HG03159 (cell line): ENCODE data around the gene TEKTIP1.
"Not testable (repeated sequence)": the region's sequence is repeated elsewhere in the genome, so short reads cannot be mapped to it uniquely, and the experiment has no call there.

Source experiments
- ATAC-seq: cut with Tn5 transposase; IDR thresholded peaks from one replicate; pipeline ENCODE4 v1.9.1; 2021; ENCODE audit warnings: mild to moderate bottlenecking, moderate library complexity; ENCODE audit not compliant: unreplicated experiment

The TEKTIP1 gene

DNA sequence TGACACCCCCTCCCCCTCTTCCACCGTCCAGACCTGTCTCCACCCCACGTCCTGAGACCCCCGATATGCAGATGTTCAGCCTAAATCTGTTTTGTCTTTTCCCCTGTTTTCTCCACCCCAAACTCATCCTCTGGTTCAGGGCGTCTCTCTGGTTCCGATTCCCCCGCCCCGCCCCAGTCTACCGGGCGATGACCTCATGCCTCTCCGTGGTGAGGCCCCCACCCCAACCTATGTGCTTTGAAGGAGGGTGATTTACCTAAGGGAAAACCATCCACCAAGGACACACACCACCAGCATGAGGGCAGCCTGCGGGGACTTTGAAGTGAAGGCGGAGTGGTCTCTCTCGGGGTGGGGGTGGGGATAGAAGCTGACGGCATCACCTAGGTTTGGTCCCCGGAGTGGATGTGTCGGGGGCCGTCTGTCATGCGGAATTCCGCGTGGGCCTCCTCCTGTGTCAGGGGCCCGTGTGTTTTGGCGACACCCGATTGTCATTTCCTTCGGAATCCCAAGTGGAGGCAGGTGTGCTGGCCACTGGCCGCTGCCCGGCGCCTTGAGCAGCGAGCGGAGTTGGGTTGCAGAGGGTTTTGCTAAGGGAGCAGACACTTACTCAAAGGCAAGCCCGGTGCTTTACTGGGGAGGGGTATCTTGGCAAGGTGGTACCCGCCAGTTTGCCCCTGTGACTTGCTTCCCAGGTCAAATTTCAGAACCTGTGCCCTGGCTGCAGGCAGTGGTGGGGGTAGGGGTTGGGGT is 31.4 kb upstream of the TEKTIP1 start:
- ATAC-seq, result no peak

DNA sequence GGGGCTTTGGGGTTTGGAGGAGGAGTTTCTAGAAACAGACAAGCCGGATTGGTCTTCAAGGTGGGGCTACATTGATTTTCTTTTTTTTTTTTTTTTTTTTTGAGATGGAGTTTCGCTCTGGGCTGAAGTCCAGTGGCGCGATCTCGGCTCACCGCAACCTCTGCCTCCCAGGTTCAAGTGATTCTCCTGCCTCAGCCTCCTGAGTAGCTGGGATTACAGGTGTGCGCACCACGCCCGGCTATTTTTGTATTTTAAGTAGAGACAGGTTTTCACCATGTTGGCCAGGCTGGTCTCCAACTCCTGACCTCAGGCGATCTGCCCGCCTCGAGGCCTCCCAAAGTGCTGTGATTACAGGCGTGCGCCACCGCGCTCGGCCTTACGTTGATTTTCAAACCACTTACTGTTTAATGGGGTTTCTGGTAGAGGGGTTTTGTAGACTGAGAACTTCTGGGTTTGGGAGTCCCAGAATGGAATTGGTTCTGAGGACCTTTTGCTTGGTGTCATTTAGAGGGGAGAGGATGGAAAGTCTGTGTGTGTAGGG is 30.8 kb upstream of the TEKTIP1 start:
- not testable (repeated sequence) for ATAC-seq

DNA sequence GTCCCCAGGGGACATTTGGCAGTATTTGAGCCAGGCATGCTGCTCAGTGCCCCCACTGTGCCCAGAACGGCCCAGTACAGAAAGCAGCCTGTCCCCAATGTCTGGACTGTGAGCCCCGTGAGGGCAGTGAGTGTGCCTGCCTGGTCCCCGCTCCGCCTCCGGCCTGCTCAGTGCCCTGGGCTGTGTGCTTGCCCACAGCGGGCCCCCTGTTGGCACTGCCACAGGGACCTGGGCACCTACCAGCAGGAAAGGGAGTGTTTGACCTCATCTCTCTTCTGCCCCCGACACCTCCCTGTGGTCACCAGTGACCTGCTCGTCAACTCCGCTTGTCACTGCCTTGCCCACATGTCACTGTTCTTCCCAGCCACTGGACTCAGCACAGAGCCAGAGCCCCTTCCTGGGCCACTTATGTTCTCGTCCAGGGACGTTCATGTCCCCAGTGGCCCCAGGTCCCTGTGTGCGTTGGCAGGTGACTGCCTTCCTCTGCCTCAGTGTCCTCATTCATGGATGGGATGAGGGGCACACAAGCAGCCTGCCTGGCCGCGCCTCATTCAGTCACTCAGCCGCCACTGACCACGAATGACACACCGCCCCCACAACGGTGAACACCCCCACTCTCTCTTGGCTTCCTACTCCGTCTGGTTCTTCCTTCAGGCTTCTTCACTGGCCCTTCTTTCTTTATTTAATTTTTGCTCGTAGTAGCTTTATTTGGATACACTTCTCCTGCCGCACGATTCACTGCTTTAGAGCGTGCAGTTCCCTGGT is 30.0 kb upstream of the TEKTIP1 start:
- ATAC-seq, result no peak

DNA sequence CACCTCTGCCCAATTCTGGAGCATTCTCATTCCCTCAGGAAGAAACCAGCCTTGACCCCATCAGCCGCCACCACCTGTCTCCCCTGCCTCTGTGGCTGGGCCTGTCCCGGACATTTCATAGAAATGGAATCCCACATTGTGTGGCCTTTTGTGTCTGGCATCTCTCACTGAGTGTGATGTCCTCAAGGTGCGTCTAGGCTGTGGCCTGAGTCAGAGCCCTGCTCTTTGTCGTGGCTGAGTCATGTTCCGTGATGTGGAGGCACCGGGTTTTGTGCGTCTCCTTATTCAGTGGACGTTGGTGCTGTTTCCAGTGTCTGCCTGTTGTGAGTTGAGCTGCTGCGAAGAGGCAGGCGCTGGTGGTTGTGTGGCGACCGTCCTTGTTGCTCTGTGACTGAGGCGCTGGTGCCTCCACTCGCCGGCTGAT is 29.4 kb upstream of the TEKTIP1 start:
- ATAC-seq, result no peak

DNA sequence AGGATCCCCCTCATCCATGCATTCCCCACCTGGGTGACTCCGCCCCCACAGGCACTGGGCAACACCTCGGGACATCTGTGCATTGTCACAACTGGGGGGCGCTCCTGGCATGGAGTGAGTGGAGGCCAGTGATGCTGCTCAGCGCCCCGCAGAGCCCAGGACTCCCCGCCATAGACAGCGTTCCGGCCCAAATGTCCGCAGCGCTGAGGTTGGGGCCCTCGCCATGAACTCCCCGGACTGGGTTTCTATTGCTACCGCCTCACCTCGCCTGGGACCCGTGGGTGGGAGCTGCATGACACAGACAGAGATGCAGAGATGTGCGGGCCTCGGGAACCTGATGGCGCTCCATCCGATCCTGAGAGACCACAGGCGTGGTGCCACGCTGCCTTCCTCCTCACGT is 28.2 kb upstream of the TEKTIP1 start:
- ATAC-seq, result no peak

DNA sequence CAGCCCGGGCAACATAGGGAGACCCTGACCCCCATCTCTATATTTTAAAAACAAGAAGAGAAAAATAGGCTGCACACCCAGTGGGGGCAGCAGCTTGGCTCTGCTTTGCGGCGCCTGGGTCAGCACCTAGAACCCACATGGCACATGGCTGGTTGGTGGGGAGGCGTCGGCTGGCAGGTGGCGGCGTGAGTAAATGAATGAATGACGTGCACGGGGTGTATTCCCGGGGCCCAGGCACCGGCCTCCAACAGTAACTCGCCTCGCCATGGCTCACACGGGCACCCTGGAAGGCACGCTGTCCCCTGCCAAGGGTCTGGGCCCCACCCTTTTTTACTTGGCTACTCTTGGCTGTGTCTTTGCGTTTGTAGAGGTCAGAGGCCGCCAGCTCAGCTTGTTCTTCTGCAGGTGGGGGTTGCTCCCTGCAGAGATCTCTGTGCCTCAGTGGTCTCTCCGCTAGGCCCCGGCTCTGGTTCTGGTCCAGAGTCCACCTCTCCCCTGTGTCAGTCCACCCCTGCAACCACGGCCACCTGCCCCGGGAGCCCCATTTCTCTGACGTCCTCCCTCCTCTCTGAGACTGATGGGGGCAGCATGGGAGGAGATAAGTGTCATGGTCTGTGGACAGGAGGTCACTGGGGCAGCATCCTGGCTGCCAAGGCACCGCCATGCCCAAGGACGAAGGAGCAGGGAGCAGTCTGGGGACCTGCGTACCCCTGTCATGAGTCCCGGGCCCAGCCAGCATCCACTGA is 27.3 kb upstream of the TEKTIP1 start:
- no peak for ATAC-seq

DNA sequence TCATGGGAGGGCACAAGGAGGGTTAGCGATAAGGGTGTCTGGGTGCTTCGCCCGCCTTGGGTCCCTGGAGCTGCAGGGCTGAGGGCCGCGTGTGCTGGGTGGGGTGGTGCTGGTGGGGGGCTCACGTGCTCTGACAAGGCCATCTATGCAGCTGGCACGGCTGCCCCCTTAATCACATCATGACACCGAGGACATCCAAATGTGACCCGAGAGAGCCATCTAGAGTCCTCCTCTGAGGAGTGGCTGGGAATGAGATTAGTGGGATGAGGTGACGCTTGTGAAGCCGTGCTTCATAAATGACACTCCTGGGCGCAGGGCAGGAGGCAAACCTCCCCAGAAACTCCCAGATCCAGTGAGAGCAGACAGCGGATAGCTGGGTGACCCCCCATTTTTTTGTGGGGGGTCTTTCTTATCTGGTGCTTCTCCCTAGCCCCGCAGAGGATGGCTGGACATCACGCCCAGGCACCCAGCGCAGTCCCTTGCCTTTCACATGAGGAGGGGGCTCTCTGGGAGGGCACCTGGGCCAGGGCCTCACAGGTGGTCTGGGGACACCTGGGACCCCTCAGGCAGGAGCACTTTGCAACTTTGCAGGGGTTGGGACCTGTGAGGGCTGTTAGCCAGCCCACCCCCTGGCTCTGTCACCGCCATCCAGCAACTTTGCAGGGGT is 26.3 kb upstream of the TEKTIP1 start:
- ATAC-seq, result no peak

DNA sequence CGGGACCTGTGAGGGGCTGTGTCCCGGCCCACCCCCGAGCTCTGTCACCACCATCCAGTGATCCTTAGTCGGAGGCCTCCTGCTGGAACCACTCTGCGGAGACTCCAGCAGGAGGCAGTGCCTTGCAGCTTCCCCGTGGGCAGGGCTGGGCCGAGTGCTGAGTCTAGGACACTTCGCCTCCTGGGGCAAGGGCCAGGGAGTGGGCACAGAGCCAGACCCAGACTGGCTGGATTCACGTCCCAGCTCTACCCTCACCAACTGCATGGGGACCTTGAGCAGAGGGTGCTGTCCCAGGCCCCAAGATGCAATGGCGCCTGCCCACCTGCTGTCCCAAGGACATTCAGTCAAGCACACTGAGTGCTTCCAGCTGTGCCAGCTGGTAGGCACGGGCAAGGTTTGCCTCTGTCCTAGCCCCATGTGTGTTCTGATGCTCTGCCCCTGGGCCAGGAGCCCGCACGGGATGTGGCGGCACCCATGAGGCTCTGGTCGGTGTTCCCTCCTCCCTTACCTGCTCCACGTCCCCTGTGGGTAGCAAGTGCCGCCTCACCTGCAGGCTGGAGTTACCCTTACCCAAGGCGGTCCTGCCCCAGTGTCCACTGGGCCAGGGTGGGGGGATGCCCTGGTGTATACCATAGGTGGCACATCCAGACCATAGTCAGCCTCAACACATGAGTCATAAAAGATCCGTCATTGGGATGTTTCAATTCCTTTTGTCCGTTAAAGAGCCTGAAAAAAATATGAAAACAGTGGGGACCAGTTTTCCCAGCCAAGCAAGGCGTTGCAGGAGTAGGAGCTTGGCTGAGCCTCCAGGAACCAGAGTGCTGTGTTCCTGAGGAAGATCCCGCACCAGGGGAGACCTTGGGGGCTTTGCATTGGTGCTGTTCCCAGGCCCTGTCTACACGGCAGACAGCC is 25.5 kb upstream of the TEKTIP1 start:
- ATAC-seq, result no peak

DNA sequence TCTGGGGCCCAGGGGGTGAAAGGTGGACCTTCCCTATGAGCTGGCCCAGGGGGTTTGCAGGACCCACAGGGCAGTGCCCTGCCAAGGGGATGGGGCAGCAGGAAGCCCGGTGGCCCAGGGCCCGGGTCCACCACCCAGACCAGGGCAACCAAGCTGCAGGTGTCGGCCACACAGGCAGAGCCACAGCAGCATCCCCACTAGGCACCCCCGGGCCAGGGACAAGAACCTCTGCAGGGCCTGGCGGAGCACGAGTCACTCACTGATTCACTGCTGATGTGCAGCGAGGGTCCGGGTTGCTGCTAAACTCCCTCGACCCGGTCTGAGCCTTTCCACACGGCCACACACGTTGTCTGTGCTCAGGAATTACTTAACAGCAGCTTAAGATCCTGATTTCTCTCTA is 24.0 kb upstream of the TEKTIP1 start:
- ATAC-seq, result no peak

DNA sequence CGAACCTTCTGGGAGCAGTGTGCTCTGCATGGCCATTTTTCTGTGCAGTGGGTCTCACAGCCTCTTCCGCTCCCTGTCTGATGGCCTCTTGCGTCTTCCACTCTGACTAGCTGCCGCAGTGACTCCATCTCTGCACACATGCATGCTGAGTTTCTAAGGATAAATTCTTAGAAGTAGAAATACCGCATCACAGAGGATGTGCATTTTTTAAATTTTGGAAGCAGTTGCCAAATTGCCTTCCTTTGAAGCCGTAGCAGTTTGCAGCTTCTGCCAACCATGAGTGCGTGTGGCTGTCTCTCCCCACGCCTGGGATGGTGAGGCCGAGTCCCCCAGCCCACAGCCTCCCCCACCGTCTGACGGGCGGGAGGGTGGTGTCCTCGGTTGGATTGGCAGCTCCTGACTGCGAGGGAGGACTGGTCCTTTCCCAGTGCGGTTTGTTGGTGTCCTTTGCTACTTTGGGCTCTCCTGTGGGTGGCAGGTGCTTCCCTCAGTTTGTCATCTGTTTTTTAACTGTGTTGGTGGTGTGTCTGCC is 23.0 kb upstream of the TEKTIP1 start:
- ATAC-seq, result no peak

DNA sequence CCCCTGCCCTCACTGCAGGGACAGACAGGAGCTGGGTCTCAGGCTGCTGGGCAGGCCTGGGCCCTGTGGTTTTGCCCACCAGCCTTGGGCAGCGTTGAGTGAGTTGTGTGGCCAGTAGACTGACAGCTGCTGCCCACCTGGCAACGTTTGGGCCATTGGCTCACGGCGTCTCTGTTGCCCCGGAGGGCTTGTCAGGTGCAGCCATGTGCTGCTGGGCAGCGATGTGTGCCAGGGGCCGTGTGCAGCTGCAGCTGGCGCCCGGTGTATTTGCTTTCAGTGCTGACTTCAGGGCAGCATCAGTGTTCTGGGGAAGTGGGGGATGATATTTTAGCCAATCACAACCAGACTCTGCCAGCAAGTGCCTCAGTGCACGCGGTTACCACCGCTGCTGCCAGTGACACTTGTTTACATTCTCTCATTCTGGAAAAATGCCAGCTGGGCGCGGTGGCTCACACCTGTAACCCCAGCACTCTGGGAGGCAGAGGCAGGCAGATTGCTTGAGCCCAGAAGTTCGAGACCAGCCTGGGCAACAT is 22.2 kb upstream of the TEKTIP1 start:
- no peak for ATAC-seq

DNA sequence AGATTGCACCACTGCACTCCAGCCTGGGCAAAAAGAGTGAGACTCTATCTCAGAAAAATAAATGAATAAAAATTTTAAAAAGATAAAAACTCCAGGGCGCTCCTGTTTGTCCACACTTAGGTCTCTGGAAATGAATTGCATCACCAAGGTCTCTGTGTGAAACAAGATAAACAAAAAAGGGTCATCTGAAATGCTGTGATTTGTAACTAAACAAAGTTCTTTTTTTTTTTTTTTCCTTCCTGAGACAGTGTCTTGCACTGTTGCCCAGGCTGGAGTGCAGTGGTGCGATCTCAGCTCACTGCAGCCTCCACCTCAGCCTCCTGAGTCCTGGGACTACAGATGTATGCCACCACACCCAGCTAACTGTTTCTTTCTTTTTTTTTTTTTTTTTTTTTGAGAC is 21.3 kb upstream of the TEKTIP1 start:
- no peak for ATAC-seq

DNA sequence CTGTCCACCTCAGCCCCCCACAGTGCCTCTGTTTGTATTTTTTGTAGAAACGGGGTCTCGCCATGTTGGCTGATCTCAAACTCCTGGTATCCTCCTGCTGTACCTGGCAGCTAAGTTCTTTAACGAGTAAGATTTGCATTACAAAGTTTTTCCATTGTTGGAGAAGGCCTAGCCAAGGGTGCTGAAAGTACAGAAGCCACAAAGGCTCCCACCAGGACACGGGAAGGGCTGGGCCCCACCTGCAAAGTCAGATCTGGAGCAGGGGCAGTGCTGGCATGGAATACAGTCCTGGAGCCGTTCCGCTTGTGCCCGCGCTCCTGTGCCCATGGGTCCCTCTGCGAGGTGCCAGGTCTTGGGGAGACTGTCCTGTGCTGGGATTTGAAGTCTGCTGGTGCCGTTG is 20.7 kb upstream of the TEKTIP1 start:
- no peak for ATAC-seq

DNA sequence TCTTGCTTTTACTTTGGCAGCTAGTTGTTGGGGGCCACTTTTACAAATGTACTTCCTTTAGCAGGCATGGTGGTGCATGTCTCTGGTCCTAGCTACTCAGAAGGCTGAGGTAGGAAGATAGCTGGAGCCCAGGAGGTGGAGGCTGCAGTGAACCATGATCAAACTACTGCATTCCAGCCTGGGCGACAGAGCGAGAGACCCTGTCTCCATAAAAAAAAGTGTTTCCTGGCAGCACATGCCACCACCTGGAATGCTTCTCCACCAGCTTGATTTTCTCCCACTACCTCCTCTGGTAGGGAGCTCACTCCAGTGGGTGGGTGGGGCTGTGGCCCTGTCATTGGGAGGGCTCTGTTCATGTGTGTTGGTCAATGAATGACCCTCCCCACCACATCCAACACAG is 20.3 kb upstream of the TEKTIP1 start:
- no peak for ATAC-seq

DNA sequence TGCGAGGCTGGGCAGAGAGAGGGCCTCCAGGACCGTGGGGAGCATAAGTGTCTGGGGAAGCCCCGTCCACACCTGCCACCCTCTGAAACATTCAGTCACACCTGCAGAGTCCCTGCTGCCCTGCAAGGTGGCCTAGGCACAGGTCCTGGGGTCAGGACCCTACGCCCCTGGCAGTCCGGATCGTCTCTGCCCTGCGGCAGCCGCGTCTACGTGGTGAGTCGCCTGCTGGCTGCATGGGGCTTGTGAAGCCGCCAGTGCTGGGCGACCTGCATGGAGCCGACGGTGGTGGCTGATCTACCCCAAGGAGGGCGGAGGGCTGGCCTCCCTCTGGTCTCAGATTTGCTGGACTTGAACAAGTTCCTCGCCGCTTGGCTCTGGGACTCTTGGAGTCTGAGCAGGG is 19.8 kb upstream of the TEKTIP1 start:
- ATAC-seq, result no peak

DNA sequence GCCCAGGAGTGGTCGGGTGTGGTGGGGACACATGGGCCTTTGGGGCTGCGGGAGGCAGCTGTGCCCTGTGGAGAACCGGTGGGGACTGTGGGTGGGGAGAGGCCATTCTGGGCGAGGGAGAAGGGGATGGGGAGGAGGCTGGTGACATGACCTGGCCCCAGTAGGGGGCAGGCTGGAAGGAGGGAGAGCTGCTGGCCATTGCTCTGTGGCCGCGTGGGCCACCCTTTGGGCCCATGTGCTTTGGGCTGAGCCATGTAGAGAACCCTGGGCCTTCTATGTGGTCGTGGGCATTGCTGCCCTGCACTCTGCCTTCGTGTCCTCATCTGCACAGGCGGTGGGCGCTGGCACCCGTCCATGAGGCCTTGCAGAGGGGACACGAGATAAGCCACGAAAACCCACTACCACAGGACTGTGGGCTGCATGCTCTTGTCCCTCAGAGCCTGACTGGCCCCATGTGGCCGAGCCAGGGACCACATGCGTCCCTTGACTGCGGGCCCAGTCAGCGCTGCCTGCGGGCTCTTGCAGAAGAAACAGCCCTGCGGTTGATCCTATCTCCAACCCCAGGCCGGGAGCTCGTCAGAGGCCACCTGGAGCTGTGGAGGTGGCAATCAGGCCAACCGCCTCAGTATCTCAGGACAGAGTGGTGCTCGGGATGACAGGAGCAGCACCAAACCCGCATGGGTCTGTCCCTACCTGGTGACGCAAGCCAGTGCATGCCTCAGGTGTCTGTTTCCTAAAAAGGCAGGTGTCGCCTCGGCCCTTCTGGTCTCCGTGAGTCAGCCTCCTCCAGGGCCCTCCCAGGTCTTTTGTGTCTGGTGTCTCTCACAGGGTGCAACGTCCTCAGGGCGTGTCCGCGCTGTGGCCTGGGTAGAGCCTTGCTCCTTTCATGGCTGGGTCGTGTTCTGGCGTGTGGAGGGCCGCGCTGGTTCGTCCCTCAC is 18.5 kb upstream of the TEKTIP1 start:
- ATAC-seq, result no peak

DNA sequence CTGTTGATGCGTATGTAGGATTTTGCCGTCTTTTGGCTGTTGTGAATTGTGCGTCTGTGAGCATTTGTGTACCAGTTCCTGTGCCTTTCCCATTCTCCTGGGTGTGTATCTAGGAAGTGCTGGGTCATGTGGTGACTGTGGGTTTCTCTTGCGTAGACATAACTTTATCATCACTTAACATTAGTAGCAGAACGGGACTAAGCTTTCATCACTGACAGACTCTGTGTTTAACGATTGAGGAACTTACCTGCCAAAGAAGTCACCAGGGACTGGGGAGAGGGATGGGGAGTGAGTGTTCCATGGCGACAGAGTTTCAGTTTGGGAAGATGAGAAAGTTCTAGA is 17.9 kb upstream of the TEKTIP1 start:
- no peak for ATAC-seq
